IMR-90 (cell line): Measurements from ENCODE around the gene KRTAP3-2. TPM values are rescaled to one million over a fixed set of nuclear protein-coding genes. Genes with fewer than 3 reads are reported as not detected.
A peak's percentile ranks its signal among the peaks of the same experiment; 100 is the strongest.
"Not testable (repeated sequence)": the region's sequence is repeated elsewhere in the genome, so short reads cannot be mapped to it uniquely, and the experiment has no call there.

Source experiments
- ATAC-seq: fragments of 200-7000 bp; cut with Tn5 transposase; 2 replicates; pipeline ENCODE4 v1.9.1; 2020; ENCODE audit warnings: low read depth, mild to moderate bottlenecking, moderate library complexity
- BruUV-seq: library from RNA; stranded (reverse); fragments of 400-500 nt; replicated peaks from 2 replicates; lab custom pipeline; 2021; lab: Mats Ljungman, UMichigan
- CTCF ChIA-PET: fragments of 300-600 bp; formaldehyde crosslinking; extraction: SDS; loops from one replicate; lab custom pipeline; 2021; ENCODE audit warnings: antibody characterized with exemption; lab: Yijun Ruan, JAX
- POLR2A ChIA-PET: fragments of 300-600 bp; sonication (Branson Sonifier 250); formaldehyde crosslinking; loops from one replicate; lab custom pipeline; 2022; ENCODE audit warnings: antibody characterized with exemption; ENCODE audit not compliant: unreplicated experiment; lab: Charles Lee
- DNase-seq: peaks from one replicate; pipeline ENCODE4 v3.0.0; 2013
- H2AFZ ChIP-seq: replicated peaks from 2 replicates; pipeline ENCODE3; 2013; ENCODE audit warnings: low read length, mild to moderate bottlenecking; ENCODE audit not compliant: poor library complexity
- H2AK5ac ChIP-seq: 2 replicates; pipeline ENCODE4 v1.6.1; 2013; ENCODE audit warnings: low read depth, low read length, inconsistent platforms
- H2AK9ac ChIP-seq: replicated peaks from 2 replicates; pipeline ENCODE3; 2013; ENCODE audit warnings: mild to moderate bottlenecking, low read depth, low read length, moderate library complexity; ENCODE audit not compliant: poor library complexity
- H2BK120ac ChIP-seq: 2 replicates; pipeline ENCODE4 v1.6.1; 2013; ENCODE audit warnings: low read depth, low read length, inconsistent platforms
- H2BK15ac ChIP-seq: 3 replicates; pipeline ENCODE4 v1.6.1; 2013; ENCODE audit warnings: low read depth, low read length, inconsistent platforms
- H2BK20ac ChIP-seq: 2 replicates; pipeline ENCODE4 v1.6.1; 2013; ENCODE audit warnings: low read depth, mild to moderate bottlenecking, inconsistent platforms, low read length, moderate library complexity
- H2BK5ac ChIP-seq: 2 replicates; pipeline ENCODE4 v1.6.1; 2013; ENCODE audit warnings: mild to moderate bottlenecking, low read depth, low read length, inconsistent platforms; ENCODE audit not compliant: poor library complexity, severe bottlenecking
- H3K14ac ChIP-seq: replicated peaks from 2 replicates; pipeline ENCODE4 v1.6.1; 2013; ENCODE audit warnings: low read depth, low read length, inconsistent platforms
- H3K18ac ChIP-seq: 2 replicates; pipeline ENCODE4 v1.6.1; 2013; ENCODE audit warnings: low read depth, low read length, control low read depth
- H3K23ac ChIP-seq: 2 replicates; pipeline ENCODE4 v1.6.1; 2013; ENCODE audit warnings: low read depth, low read length, inconsistent platforms
- H3K27ac ChIP-seq: 2 replicates; pipeline ENCODE4 v1.5.1; 2013; ENCODE audit warnings: mild to moderate bottlenecking, control low read depth, low read length; ENCODE audit not compliant: insufficient read depth
- H3K27me3 ChIP-seq: 2 replicates; pipeline ENCODE4 v1.6.1; 2013; ENCODE audit warnings: low read length; ENCODE audit not compliant: control insufficient read depth, insufficient read depth
- H3K36me3 ChIP-seq: 2 replicates; pipeline ENCODE4 v1.6.1; 2013; ENCODE audit warnings: low read length, mixed read lengths; ENCODE audit not compliant: control insufficient read depth, insufficient read depth
- H3K4ac ChIP-seq: 2 replicates; pipeline ENCODE4 v1.6.1; 2013; ENCODE audit warnings: low read depth, low read length, inconsistent platforms
- H3K4me1 ChIP-seq: 2 replicates; pipeline ENCODE4 v1.6.1; 2013; ENCODE audit warnings: low read length, mixed read lengths; ENCODE audit not compliant: control insufficient read depth, insufficient read depth
- H3K4me2 ChIP-seq: 2 replicates; pipeline ENCODE4 v1.6.1; 2013; ENCODE audit warnings: low read depth, mild to moderate bottlenecking, control low read depth, low read length, moderate library complexity
- H3K4me3 ChIP-seq: 2 replicates; pipeline ENCODE4 v1.5.1; 2013; ENCODE audit warnings: low read depth, mild to moderate bottlenecking, control low read depth, low read length, moderate library complexity; ENCODE audit not compliant: insufficient read depth
- H3K56ac ChIP-seq: 2 replicates; pipeline ENCODE4 v1.6.1; 2013; ENCODE audit warnings: low read length, inconsistent platforms; ENCODE audit not compliant: insufficient read depth; ENCODE audit errors: extremely low read depth
- H3K79me1 ChIP-seq, 2 experiments: 2 replicates each; pipeline ENCODE4 v1.6.1; 2013; ENCODE audit warnings: low read length in 2 of 2, inconsistent platforms in 1 of 2, low read depth in 1 of 2
- H3K9ac ChIP-seq: 2 replicates; pipeline ENCODE4 v1.6.1; 2013; ENCODE audit warnings: low read depth, low read length, control low read depth
- H3K9me1 ChIP-seq: 2 replicates; pipeline ENCODE4 v1.6.1; 2013; ENCODE audit warnings: low read length, inconsistent platforms; ENCODE audit not compliant: insufficient read depth
- H3K9me3 ChIP-seq: 2 replicates; pipeline ENCODE4 v1.6.1; 2013; ENCODE audit warnings: low read length; ENCODE audit not compliant: control insufficient read depth, insufficient read depth
- H4K20me1 ChIP-seq: 2 replicates; pipeline ENCODE4 v1.6.1; 2013; ENCODE audit warnings: low read length, inconsistent platforms; ENCODE audit not compliant: insufficient read depth
- H4K5ac ChIP-seq: 2 replicates; pipeline ENCODE4 v1.6.1; 2013; ENCODE audit warnings: mild to moderate bottlenecking, low read depth, low read length, control low read depth
- H4K8ac ChIP-seq, 2 experiments: 2 replicates each; pipeline ENCODE4 v1.6.1; 2013; ENCODE audit warnings: low read depth in 2 of 2, low read length in 2 of 2, control low read depth in 1 of 2, inconsistent platforms in 1 of 2
- H4K91ac ChIP-seq: 2 replicates; pipeline ENCODE4 v1.6.1; 2013; ENCODE audit warnings: low read depth, low read length, inconsistent platforms; ENCODE audit not compliant: insufficient read depth
- BHLHE40 ChIP-seq: fragments of 150-350 bp; IDR thresholded peaks from 2 replicates; pipeline ENCODE4 v1.6.1; 2016; ENCODE audit warnings: mild to moderate bottlenecking, low read depth, low read length
- ELK1 ChIP-seq: fragments of 150-350 bp; IDR thresholded peaks from 2 replicates; pipeline ENCODE4 v1.6.1; 2016; ENCODE audit warnings: low read depth, mild to moderate bottlenecking, low read length, moderate library complexity, borderline replicate concordance
- FOS ChIP-seq: fragments of 150-350 bp; IDR thresholded peaks from 2 replicates; pipeline ENCODE4 v1.6.1; 2016; ENCODE audit warnings: low read depth, low read length
- RAD21 ChIP-seq: IDR thresholded peaks from 2 replicates; pipeline ENCODE4 v1.6.1; 2012; ENCODE audit warnings: low read length, improper control_type of control experiment
- WGBS, 2 experiments: methylation state at CpG; one replicate each; pipeline versions ENCODE4 v1.1.5 to v1.1.7; 2013; ENCODE audit warnings: missing lambda C conversion rate in 2 of 2; ENCODE audit not compliant: insufficient read length in 1 of 2; ENCODE audit errors: extremely low coverage in 2 of 2; 5-methylcytosine and 5-hydroxymethylcytosine counted together
- dilution Hi-C: fragments of 300-500 bp; cut with HindIII; formaldehyde crosslinking; loops from one replicate; pipeline ENCODE4 v1.14.3; 2018; ENCODE audit warnings: low sequenced_read_pairs; ENCODE audit not compliant: unreplicated experiment
- in situ Hi-C: fragments of 300-500 bp; cut with MboI; formaldehyde crosslinking; loops from 3 replicates; pipeline ENCODE4 v1.14.3; 2019; ENCODE audit warnings: low sequenced_read_pairs, inconsistent platforms, mixed read lengths
- intact Hi-C: fragments of 100-400 bp; cut with micrococcal nuclease; formaldehyde crosslinking; loops from 2 replicates; pipeline ENCODE4 v1.10.0; 2022
- polyA plus RNA-seq, 3 experiments: library from polyadenylated mRNA; depleted of rRNA; stranded (reverse); fragments of >200 nt; gene quantifications; 2 replicates each; pipeline ENCODE4 v1.2.3, GENCODE V29; 2012; ENCODE audit warnings: low replicate concordance in 1 of 3
- total RNA-seq: library from RNA; depleted of rRNA; stranded (reverse); fragments of >200 nt; gene quantifications from 2 replicates; pipeline ENCODE4 v1.2.3, GENCODE V29; 2012

Gene KRTAP3-2
- total and polyA plus RNA-seq, 2 of the 4 experiments (the other 2 are of a cell fraction): not detected

GRCh38 chr17:41048441-41048840 is 48.7 kb upstream of the KRTAP3-2 start:
- H3K9me1 ChIP-seq: peaks cover 11% of the 10 kb centered on the region; the same call in 1 of the 2 replicates
- peak overlapping the region; percentile 57 for H3K23ac ChIP-seq
- ChIA-PET POLR2A (interaction anchor here (1.0 kb wide), 1 partner anchor 11 kb away, joined by 5 read pairs; no protein-coding TSS in a partner anchor), CTCF (no interaction called here)
- peak overlapping the region; percentile 63 for H3K56ac ChIP-seq
- peak overlapping the region; percentile 80 for H3K4ac ChIP-seq
- peak; percentile 60 for DNase-seq
- H3K27ac ChIP-seq: peak overlapping the region; percentile 69
- H3K9ac ChIP-seq: no peak overlapping the region
- WGBS, 2 experiments: no CpG with 5 or more reads among the region's 7 CpGs
- H3K27me3 ChIP-seq: no peaks in the 10 kb centered on the region
- peak overlapping the region; percentile 33 to 76; a peak in 3 of 4 replicates for H4K8ac ChIP-seq
- H4K5ac ChIP-seq: peak overlapping the region; percentile 94; the same call in 1 of the 2 replicates
- H3K4me3 ChIP-seq: no peak overlapping the region
- peak; percentile 43; the same call in 1 of the 2 replicates for TF ChIP-seq BHLHE40
- 0 out of 2 replicates have a peak, but pooled peaks have one; percentile 1 for TF ChIP-seq RAD21
- peak; percentile 19; the same call in 1 of the 2 replicates for TF ChIP-seq FOS
- TF ChIP-seq ELK1: no peak
- peaks cover 5% of the 10 kb centered on the region for H3K4me1 ChIP-seq
- H4K20me1 ChIP-seq: no peaks in the 10 kb centered on the region
- H2AK5ac ChIP-seq: peak overlapping the region; percentile 84
- peak; percentile 80 for ATAC-seq
- peak overlapping the region; percentile 97 for H3K18ac ChIP-seq
- H3K36me3 ChIP-seq: no peaks in the 10 kb centered on the region
- no peaks in the 10 kb centered on the region for H3K79me1 ChIP-seq
- H2BK20ac ChIP-seq: peak overlapping the region; percentile 93
- H2BK5ac ChIP-seq: peak overlapping the region; percentile 82
- peak overlapping the region; percentile 83 for H3K14ac ChIP-seq
- peak overlapping the region; percentile 88 for H2BK120ac ChIP-seq
- in situ Hi-C loops: no loop called here
- peak overlapping the region; percentile 70 for H3K4me2 ChIP-seq
- H4K91ac ChIP-seq: peak overlapping the region; percentile 85
- H2AK9ac ChIP-seq: no peak overlapping the region
- dilution Hi-C loops: no loop called here
- BruUV-seq: no TSS peak
- H2BK15ac ChIP-seq: peak overlapping the region; percentile 55; the same call in 2 of the 3 replicates
- no peaks in the 10 kb centered on the region for H3K9me3 ChIP-seq
- peak overlapping the region; percentile 77 for H2AFZ ChIP-seq
- intact Hi-C loops: no loop called here

GRCh38 chr17:41046735-41047465 is 47.2 kb upstream of the KRTAP3-2 start, which contains the start of gene KRTAP2-1:
Gene KRTAP2-1, minus strand, starts transcription at chr17:41047316. Its CDS starts 49 bp downstream, at chr17:41047267.
- H4K5ac ChIP-seq, H3K4me2 ChIP-seq, dilution Hi-C loops, H3K4me3 ChIP-seq, H2AK9ac ChIP-seq, H3K9me3 ChIP-seq, in situ Hi-C loops, DNase-seq, intact Hi-C loops, BruUV-seq, POLR2A ChIA-PET, H3K4me1 ChIP-seq, H4K20me1 ChIP-seq, H2AFZ ChIP-seq, H3K79me1 ChIP-seq, H3K9ac ChIP-seq, H3K27me3 ChIP-seq, ATAC-seq, H3K36me3 ChIP-seq, CTCF ChIA-PET: not testable (repeated sequence)
- Histone ChIP-seq H2AK5ac (peak within 1 kb of the TSS; percentile 90), H4K8ac (peak within 1 kb of the TSS; percentile 33 to 76; a peak in 3 of 4 replicates), H2BK20ac (peak within 1 kb of the TSS; percentile 93), H4K91ac (peak within 1 kb of the TSS; percentile 85), H3K23ac (0 out of 2 replicates have a peak within 1 kb of the TSS, but pooled peaks have one; percentile 58), H3K4ac (peak within 1 kb of the TSS; percentile 80), H3K18ac (peak within 1 kb of the TSS; percentile 97), H3K9me1 (peaks cover 11% of the 10 kb centered on the region; the same call in 1 of the 2 replicates), H2BK120ac (peak within 1 kb of the TSS; percentile 88), H2BK15ac (peak within 1 kb of the TSS; percentile 84), H3K27ac (peak within 1 kb of the TSS; percentile 69; the same call in 1 of the 2 replicates), H3K14ac (peak within 1 kb of the TSS; percentile 86), H2BK5ac (peak within 1 kb of the TSS; percentile 82), H3K56ac (peak within 1 kb of the TSS; percentile 58)
- WGBS, 2 experiments: no CpG with 5 or more reads among the region's 33 CpGs
